ENCODE measurements around the gene PRKAG2.

PRKAG2 gene

GRCh38 chr7:151728746-151729145, 148.2 kb downstream of the PRKAG2 start:
- no peaks in the 10 kb centered on the region for H3K9me3 ChIP-seq (ENCODE audit: control insufficient read depth, low read length)
- H3K27ac ChIP-seq (ENCODE audit: low read depth, low read length, severe bottlenecking) = no peak overlapping the region
- H3K36me3 ChIP-seq (ENCODE audit: control insufficient read depth, insufficient read depth, low read length) = no peaks in the 10 kb centered on the region
- H3K4me3 ChIP-seq (ENCODE audit: extremely low read depth, insufficient read depth, low read length, poor library complexity, severe bottlenecking) = no peak overlapping the region
- peaks cover 51% of the 10 kb centered on the region for H3K4me1 ChIP-seq (ENCODE audit: control insufficient read depth, insufficient read depth, low read length, poor library complexity, severe bottlenecking)
- 94 to 99% methylated on average over 11 to 13 of the region's 14 CpGs for WGBS, 2 experiments (ENCODE audit: insufficient coverage in 2 of 2)

GRCh38 chr7:151728286-151728660, 148.6 kb downstream of the PRKAG2 start:
- no peaks in the 10 kb centered on the region for H3K36me3 ChIP-seq (ENCODE audit: control insufficient read depth, insufficient read depth, low read length)
- peak overlapping the region; percentile 57 for H3K27ac ChIP-seq (ENCODE audit: low read depth, low read length, severe bottlenecking)
- 88 to 90% methylated on average over 8 of the region's 8 CpGs for WGBS, 2 experiments (ENCODE audit: insufficient coverage in 2 of 2)
- no peak overlapping the region for H3K4me3 ChIP-seq (ENCODE audit: extremely low read depth, insufficient read depth, low read length, poor library complexity, severe bottlenecking)
- H3K4me1 ChIP-seq (ENCODE audit: control insufficient read depth, insufficient read depth, low read length, poor library complexity, severe bottlenecking) = peaks cover 51% of the 10 kb centered on the region
- no peaks in the 10 kb centered on the region for H3K9me3 ChIP-seq (ENCODE audit: control insufficient read depth, low read length)

- Histone ChIP-seq H3K4me1 (ENCODE audit: control insufficient read depth, insufficient read depth, low read length, poor library complexity, severe bottlenecking) (peaks cover 51% of the 10 kb centered on the region), H3K27ac (ENCODE audit: low read depth, low read length, severe bottlenecking) (peak overlapping the region; percentile 59), H3K9me3 (ENCODE audit: control insufficient read depth, low read length) (no peaks in the 10 kb centered on the region), H3K36me3 (ENCODE audit: control insufficient read depth, insufficient read depth, low read length) (no peaks in the 10 kb centered on the region), H3K4me3 (ENCODE audit: extremely low read depth, insufficient read depth, low read length, poor library complexity, severe bottlenecking) (no peak overlapping the region)
- 67 to 69% methylated on average over 14 to 15 of the region's 18 CpGs for WGBS, 2 experiments (ENCODE audit: insufficient coverage in 2 of 2)
Measured at GRCh38 chr7:151727579-151728285, 149.2 kb downstream of the PRKAG2 start.

- WGBS, 2 experiments (ENCODE audit: insufficient coverage in 2 of 2) = 86 to 92% methylated on average over 11 to 16 of the region's 23 CpGs
- peak overlapping the region; percentile 59 for H3K27ac ChIP-seq (ENCODE audit: low read depth, low read length, severe bottlenecking)
- H3K4me1 ChIP-seq (ENCODE audit: control insufficient read depth, insufficient read depth, low read length, poor library complexity, severe bottlenecking) = peaks cover 48% of the 10 kb centered on the region
- no peak overlapping the region for H3K4me3 ChIP-seq (ENCODE audit: extremely low read depth, insufficient read depth, low read length, poor library complexity, severe bottlenecking)
- H3K36me3 ChIP-seq (ENCODE audit: control insufficient read depth, insufficient read depth, low read length) = no peaks in the 10 kb centered on the region
- no peaks in the 10 kb centered on the region for H3K9me3 ChIP-seq (ENCODE audit: control insufficient read depth, low read length)
Measured at GRCh38 chr7:151726652-151727578, 150.0 kb downstream of the PRKAG2 start.

- H3K27ac ChIP-seq (ENCODE audit: low read depth, low read length, severe bottlenecking) = no peak overlapping the region
- peaks cover 43% of the 10 kb centered on the region for H3K4me1 ChIP-seq (ENCODE audit: control insufficient read depth, insufficient read depth, low read length, poor library complexity, severe bottlenecking)
- H3K4me3 ChIP-seq (ENCODE audit: extremely low read depth, insufficient read depth, low read length, poor library complexity, severe bottlenecking) = no peak overlapping the region
- 93 to 95% methylated on average over 21 to 22 of the region's 23 CpGs for WGBS, 2 experiments (ENCODE audit: insufficient coverage in 2 of 2)
- no peaks in the 10 kb centered on the region for H3K36me3 ChIP-seq (ENCODE audit: control insufficient read depth, insufficient read depth, low read length)
- H3K9me3 ChIP-seq (ENCODE audit: control insufficient read depth, low read length) = no peaks in the 10 kb centered on the region
Measured at GRCh38 chr7:151725844-151726651, 150.9 kb downstream of the PRKAG2 start.

GRCh38 chr7:151724920-151725584, 151.9 kb downstream of the PRKAG2 start:
- Histone ChIP-seq H3K36me3 (ENCODE audit: control insufficient read depth, insufficient read depth, low read length) (no peaks in the 10 kb centered on the region), H3K4me3 (ENCODE audit: extremely low read depth, insufficient read depth, low read length, poor library complexity, severe bottlenecking) (no peak overlapping the region), H3K27ac (ENCODE audit: low read depth, low read length, severe bottlenecking) (no peak overlapping the region), H3K9me3 (ENCODE audit: control insufficient read depth, low read length) (no peaks in the 10 kb centered on the region), H3K4me1 (ENCODE audit: control insufficient read depth, insufficient read depth, low read length, poor library complexity, severe bottlenecking) (peaks cover 39% of the 10 kb centered on the region)
- 94 to 95% methylated on average over 16 to 18 of the region's 22 CpGs for WGBS, 2 experiments (ENCODE audit: insufficient coverage in 2 of 2)

GRCh38 chr7:151724250-151724915, 152.5 kb downstream of the PRKAG2 start:
- H3K27ac ChIP-seq (ENCODE audit: low read depth, low read length, severe bottlenecking) = no peak overlapping the region
- H3K36me3 ChIP-seq (ENCODE audit: control insufficient read depth, insufficient read depth, low read length) = no peaks in the 10 kb centered on the region
- H3K9me3 ChIP-seq (ENCODE audit: control insufficient read depth, low read length) = no peaks in the 10 kb centered on the region
- no peak overlapping the region for H3K4me3 ChIP-seq (ENCODE audit: extremely low read depth, insufficient read depth, low read length, poor library complexity, severe bottlenecking)
- peaks cover 37% of the 10 kb centered on the region for H3K4me1 ChIP-seq (ENCODE audit: control insufficient read depth, insufficient read depth, low read length, poor library complexity, severe bottlenecking)
- WGBS, 2 experiments (ENCODE audit: insufficient coverage in 2 of 2) = 96 to 97% methylated on average over 21 to 28 of the region's 29 CpGs

- Histone ChIP-seq H3K36me3 (ENCODE audit: control insufficient read depth, insufficient read depth, low read length) (no peaks in the 10 kb centered on the region), H3K4me3 (ENCODE audit: extremely low read depth, insufficient read depth, low read length, poor library complexity, severe bottlenecking) (no peak overlapping the region), H3K4me1 (ENCODE audit: control insufficient read depth, insufficient read depth, low read length, poor library complexity, severe bottlenecking) (peaks cover 33% of the 10 kb centered on the region), H3K27ac (ENCODE audit: low read depth, low read length, severe bottlenecking) (no peak overlapping the region), H3K9me3 (ENCODE audit: control insufficient read depth, low read length) (no peaks in the 10 kb centered on the region)
- WGBS, 2 experiments (ENCODE audit: insufficient coverage in 2 of 2) = 95 to 96% methylated on average over 12 of the region's 12 CpGs
Measured at GRCh38 chr7:151723321-151723720, 153.6 kb downstream of the PRKAG2 start.

GRCh38 chr7:151722533-151722932, 154.4 kb downstream of the PRKAG2 start:
- Histone ChIP-seq H3K27ac (ENCODE audit: low read depth, low read length, severe bottlenecking) (no peak overlapping the region), H3K36me3 (ENCODE audit: control insufficient read depth, insufficient read depth, low read length) (no peaks in the 10 kb centered on the region), H3K4me1 (ENCODE audit: control insufficient read depth, insufficient read depth, low read length, poor library complexity, severe bottlenecking) (peaks cover 25% of the 10 kb centered on the region), H3K9me3 (ENCODE audit: control insufficient read depth, low read length) (no peaks in the 10 kb centered on the region), H3K4me3 (ENCODE audit: extremely low read depth, insufficient read depth, low read length, poor library complexity, severe bottlenecking) (no peak overlapping the region)
- 77 to 89% methylated on average over 11 of the region's 12 CpGs for WGBS, 2 experiments (ENCODE audit: insufficient coverage in 2 of 2)
